ENCODE data around the gene RNF130.
"Not testable (repeated sequence)": the region's sequence is repeated elsewhere in the genome, so short reads cannot be mapped to it uniquely, and the experiment has no call there.

The RNF130 gene

DNA sequence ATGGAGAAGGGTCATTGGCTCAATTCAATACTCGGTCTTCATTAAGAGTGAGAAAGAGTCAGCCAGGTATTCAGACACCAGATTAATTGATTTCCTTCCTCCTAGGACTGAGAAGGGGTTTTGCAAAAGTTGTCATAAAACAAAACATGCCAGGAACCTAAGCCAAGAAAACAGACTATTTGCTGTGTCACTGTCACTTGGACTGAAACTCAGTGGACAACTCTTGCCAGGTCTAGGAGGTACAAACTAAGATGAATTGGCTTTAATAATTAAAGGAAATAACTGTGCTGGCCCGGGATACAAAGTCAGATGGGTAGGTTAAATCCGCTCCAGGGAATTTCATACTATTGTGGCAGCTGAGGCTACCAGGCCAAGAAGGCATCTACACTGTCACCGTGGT is 92.8 kb downstream of the RNF130 start:
- DNase-seq (ENCODE audit: low read depth in 2 of 3, low spot score in 1 of 3): no peak

- DNase-seq (ENCODE audit: low read depth in 2 of 3, low spot score in 1 of 3): no peak
Measured at GRCh38 chr5:179975713-179976134, 95.8 kb downstream of the RNF130 start.

- peak in 1 of 3 donors; percentile 4 for DNase-seq (ENCODE audit: low read depth in 2 of 3, low spot score in 1 of 3)
Measured at GRCh38 chr5:179974946-179975712, 96.4 kb downstream of the RNF130 start.

- DNase-seq (ENCODE audit: low read depth in 2 of 3, low spot score in 1 of 3): no peak
Measured at GRCh38 chr5:179974246-179974945, 97.2 kb downstream of the RNF130 start.

- no peak for DNase-seq (ENCODE audit: low read depth in 2 of 3, low spot score in 1 of 3)
Measured at GRCh38 chr5:179973391-179973790, 98.2 kb downstream of the RNF130 start.

DNA sequence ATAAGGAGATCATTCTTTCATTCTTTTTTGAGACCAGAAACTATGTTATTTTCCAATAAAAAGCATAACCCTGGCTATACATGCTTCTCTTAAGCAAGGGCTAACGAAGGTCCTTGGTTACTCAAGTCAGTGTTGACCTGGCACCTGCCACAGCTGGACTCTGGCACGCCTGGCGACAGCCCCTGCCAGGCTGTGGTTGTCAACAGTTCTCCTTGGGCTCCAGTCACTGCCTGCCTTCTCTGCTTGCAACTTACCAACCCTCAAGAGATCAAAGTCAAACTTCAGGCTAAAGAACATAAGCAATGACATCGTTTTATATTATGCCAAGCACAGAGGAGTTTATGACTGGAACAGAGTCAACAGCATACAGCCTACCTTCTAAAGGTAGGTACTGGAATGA is 102.4 kb downstream of the RNF130 start:
- DNase-seq (ENCODE audit: low read depth in 2 of 3, low spot score in 1 of 3): no peak

DNA sequence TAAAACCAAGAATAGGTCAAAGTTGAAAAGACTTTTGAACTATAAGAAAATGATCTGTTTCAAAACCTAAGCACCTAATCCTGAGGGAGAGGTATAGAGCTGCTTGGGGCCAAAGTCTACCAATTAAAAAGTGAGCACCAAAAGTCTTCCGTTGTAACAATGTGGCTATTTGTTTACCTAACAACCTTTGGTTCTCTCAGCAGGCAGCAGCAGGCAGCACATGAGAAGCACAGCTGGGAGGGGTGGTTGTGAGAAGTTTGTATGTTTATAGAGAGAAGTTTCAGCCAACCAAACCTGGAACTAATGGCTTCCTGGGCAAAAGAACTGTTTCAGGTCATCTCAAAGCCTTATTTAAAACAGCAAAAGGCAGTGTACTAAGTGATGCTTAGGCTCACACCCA is 104.1 kb downstream of the RNF130 start:
- DNase-seq (ENCODE audit: low read depth in 2 of 3, low spot score in 1 of 3): no peak

GRCh38 chr5:179964015-179964414 is 107.5 kb downstream of the RNF130 start:
- DNase-seq (ENCODE audit: low read depth in 2 of 3, low spot score in 1 of 3): no peak

DNA sequence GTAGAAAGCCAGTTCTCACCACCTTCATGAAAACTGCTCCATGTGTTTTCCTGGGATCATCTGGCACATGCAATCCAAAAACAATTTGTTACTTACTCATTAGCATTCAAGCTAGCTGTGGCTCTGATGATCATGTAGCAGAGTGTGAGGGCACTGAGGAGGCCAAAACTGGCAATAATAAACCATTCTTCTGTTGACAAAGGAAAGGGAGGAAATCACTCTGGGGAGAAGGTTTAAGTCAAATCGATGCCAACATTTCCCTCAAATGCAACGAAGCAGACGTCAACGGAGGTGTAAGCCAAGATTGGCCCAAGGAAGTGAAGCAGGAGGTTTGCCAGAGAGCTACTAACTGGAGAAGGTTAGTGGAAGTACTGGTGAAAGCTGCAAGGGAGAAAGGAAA is 108.2 kb downstream of the RNF130 start:
- no peak for DNase-seq (ENCODE audit: low read depth in 2 of 3, low spot score in 1 of 3)

GRCh38 chr5:179960204-179960831 is 111.2 kb downstream of the RNF130 start:
- no peak for DNase-seq (ENCODE audit: low read depth in 2 of 3, low spot score in 1 of 3)

DNA sequence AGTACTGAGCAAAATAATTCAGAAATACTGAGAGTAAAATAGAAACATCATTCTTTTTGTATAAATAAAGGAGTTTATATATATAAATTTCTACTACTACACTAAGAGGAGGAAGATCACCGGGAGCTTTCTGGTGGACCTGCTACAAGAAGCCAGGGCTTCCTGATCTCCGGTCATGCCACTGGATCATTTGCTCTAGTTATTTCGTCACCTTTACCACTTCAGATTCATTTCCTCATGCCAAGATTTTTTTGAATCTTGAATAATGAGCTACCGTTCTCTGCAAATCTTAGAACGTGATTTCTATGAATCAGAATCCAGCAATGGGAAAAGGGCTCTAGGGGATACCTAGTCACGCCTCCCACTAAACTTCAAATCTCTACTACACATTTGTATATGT is 111.9 kb downstream of the RNF130 start:
- no peak for DNase-seq (ENCODE audit: low read depth in 2 of 3, low spot score in 1 of 3)

DNA sequence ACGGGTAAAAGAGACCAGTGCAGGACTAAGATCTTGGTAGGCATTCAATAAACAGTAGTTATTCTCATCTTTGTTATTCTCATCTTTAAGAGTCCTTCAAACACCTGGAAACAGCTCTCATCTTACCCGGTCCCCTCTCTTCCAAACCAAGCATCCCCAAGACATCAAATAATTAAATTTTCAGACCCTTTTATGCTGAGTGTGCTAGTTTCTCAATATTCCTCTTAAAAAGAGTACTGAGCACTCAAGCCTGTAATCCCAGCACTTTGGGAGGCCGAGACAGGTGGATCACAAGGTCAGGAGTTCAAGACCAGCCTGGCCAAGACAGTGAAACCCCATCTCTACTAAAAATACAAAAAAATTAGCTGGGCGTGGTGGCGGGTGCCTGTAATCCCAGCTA is 112.4 kb downstream of the RNF130 start:
- DNase-seq (ENCODE audit: low read depth in 2 of 3, low spot score in 1 of 3): not testable (repeated sequence)

DNA sequence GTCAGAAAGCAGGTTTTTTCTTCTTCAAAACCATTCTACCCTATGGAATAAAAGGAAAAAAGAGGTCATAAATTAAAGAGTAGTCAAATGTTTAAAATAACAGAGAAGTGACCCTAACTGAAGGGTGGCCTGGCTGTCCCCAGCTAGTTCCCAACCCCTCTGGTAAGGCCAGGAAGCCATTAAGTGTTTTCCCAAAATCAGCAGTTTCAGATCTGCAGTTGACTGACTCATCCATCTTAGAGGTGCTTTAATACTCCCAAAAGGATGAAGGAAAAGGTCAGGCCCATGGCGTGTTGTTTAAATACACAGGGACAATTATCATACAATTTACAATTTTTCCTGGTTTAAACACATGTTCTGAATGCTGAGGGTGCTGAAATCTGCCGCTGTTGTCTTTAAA is 115.9 kb downstream of the RNF130 start:
- DNase-seq (ENCODE audit: low read depth in 2 of 3, low spot score in 1 of 3): no peak

DNA sequence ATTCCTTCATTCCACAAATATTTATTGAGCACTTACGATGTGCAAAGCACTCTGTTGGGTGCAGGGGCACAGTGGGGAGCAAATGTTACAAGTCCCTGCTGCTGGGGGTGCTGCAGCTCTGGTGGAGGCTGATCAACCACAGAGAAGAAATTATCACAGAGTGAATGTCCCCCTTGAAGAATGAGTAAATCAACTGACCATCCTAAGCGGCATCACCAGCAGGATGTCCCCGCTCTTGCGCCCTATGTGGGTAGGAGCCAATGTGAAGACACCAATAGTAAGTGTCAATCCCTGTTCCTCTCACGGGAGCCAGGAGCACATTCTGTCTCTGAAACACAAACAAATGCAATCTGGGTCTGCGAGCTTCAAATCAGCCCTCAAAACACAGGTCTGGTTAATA is 116.5 kb downstream of the RNF130 start:
- no peak for DNase-seq (ENCODE audit: low read depth in 2 of 3, low spot score in 1 of 3)

- no peak for DNase-seq (ENCODE audit: low read depth in 2 of 3, low spot score in 1 of 3)
Measured at GRCh38 chr5:179954434-179954833, 117.1 kb downstream of the RNF130 start.

DNA sequence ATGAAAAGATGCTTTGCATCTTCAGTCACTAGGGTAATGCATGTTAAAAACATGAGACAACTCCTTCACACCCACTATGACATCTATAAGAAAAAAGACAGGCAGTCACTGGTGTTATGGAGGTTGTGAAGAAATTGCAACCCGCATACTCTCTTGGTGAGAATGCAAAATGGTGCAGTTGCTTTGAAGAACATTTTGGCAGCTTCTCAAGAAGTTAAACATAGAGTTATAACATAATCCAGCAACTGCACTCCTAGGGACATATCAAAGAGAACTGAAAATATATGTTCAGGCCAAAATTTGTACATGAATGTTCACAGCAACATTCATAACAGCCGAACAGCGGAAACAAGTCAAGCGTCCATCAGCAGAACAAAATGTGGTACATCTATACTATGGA is 117.6 kb downstream of the RNF130 start:
- no peak for DNase-seq (ENCODE audit: low read depth in 2 of 3, low spot score in 1 of 3)

DNA sequence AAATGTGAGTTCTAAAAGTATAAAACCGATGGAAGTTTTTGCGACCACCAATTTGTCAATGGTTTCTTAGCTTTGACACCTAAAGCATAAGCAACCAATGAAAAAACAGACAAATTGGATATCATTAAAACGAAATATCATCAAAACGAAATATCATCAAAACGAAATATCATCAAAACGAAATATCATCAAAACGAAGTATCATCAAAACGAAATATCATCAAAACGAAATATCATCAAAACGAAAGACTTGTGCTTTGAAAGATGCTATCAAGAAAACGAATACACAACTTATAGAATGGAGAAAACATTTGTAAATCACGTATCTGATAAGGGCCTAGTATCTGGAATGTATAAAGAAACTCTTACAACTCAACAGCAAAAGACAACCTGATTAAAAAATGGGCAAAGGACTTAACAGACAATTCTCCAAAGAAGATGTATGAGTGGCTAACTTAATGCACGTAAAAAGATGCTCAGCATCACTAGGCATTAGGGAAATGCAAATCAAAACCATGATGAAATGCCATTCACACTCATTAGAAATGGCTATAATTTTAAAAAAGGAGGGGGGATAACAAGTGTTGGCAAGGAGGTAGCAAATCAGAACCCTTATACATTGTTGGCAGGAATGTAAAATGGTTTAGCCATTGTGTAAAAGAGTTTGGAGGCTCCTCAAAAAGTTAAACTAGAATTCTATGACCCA is 134.4 kb downstream of the RNF130 start:
- DNase-seq (ENCODE audit: low read depth in 2 of 3, low spot score in 1 of 3): no peak

DNA sequence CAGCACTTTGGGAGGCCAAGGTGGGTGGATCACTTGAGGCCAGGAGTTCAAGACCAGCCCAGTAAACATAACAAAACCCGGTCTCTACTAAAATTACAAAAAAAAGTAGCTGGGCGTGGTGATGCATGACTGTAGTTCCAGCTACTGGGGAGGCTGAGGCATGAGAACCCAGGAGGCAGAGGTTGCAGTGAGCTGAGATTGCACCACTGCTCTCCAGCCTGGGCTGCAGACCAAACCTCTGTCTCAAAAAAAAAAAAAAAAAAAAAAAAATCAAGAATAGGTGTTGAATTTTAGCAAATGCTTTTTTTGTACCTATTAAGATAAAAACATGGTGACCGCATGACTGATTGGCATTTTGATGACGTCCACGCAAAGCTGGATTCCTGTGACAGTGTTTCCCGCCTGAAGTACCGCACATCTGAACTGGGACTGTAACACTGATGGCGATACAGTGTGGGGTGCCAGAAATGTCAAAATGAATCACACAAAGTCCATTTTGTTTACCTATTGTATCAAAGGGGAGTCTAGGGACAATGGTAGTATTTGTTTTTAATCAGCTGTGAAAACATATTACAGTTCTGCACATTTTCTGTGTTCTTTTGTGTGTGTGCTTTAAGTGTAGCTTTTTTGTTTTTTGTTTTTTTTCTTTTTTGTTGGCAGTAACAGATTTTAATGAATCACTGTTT is 140.6 kb downstream of the RNF130 start:
- DNase-seq (ENCODE audit: low read depth in 2 of 3, low spot score in 1 of 3): no peak

DNA sequence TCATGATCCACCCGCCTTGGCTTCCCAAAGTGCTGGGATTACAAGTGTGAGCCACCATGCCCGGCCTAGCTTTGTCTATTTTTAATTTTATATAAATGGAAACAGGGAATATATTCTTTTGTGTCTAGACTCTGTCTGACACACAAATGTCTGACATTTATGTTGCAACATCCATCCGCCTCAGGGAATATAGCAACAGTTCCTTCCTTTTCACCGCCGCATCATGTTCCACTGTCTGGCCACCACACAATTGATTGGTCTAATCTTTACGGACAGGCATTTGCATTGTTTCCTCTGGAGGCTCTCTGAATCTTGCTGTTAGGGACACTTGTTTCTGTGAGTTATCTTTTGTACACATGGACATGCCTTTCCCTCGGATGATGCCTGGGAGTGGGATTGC is 143.7 kb downstream of the RNF130 start:
- no peak for DNase-seq (ENCODE audit: low read depth in 2 of 3, low spot score in 1 of 3)

- no peak for DNase-seq (ENCODE audit: low read depth in 2 of 3, low spot score in 1 of 3)
Measured at GRCh38 chr5:179926657-179927056, 144.9 kb downstream of the RNF130 start.

GRCh38 chr5:179923436-179923835 is 148.1 kb downstream of the RNF130 start:
- no peak for DNase-seq (ENCODE audit: low read depth in 2 of 3, low spot score in 1 of 3)
